SK-N-SH treated with all-trans-retinoic acid at 6 μM for 48 hours (cell line): ENCODE data around the gene NRXN3.

Experiments used
- ATAC-seq: fragments of 200-7000 bp; cut with Tn5 transposase; 3 replicates; pipeline ENCODE4 v1.9.1; 2020; ENCODE audit warnings: mild to moderate bottlenecking, moderate library complexity
- ARNTL ChIP-seq: fragments of 450-650 bp; formaldehyde crosslinking; IDR thresholded peaks from 2 replicates; pipeline ENCODE4 v1.5.0; 2020; ENCODE audit warnings: low read depth, mild to moderate bottlenecking, moderate library complexity, borderline replicate concordance
- BACH2 ChIP-seq: fragments of 250-450 bp; sonication (Bioruptor Pico); IDR thresholded peaks from 2 replicates; pipeline ENCODE4 v1.9.0; 2021; ENCODE audit warnings: mild to moderate bottlenecking, borderline replicate concordance
- CSDC2 ChIP-seq: fragments of 250-450 bp; sonication (Bioruptor Pico); IDR thresholded peaks from 2 replicates; pipeline ENCODE4 v1.5.0; 2020; ENCODE audit warnings: mild to moderate bottlenecking, moderate library complexity
- ESRRG ChIP-seq: fragments of 250-450 bp; sonication (Bioruptor Pico); IDR thresholded peaks from 2 replicates; pipeline ENCODE4 v1.6.1; 2021; ENCODE audit warnings: mild to moderate bottlenecking
- ISL1 ChIP-seq: fragments of 250-450 bp; sonication (Bioruptor Pico); IDR thresholded peaks from 2 replicates; pipeline ENCODE4 v2.1.2; 2022; ENCODE audit warnings: mild to moderate bottlenecking, moderate library complexity
- OSR1 ChIP-seq: fragments of 250-450 bp; sonication (Bioruptor Pico); IDR thresholded peaks from 2 replicates; pipeline ENCODE4 v1.8.0; 2022; ENCODE audit warnings: moderate library complexity, mild to moderate bottlenecking, inconsistent platforms
- PPARA ChIP-seq: fragments of 250-450 bp; sonication (Bioruptor Pico); IDR thresholded peaks from 2 replicates; pipeline ENCODE4 v1.5.0; 2020; ENCODE audit warnings: mild to moderate bottlenecking, borderline replicate concordance
- RARB ChIP-seq: fragments of 250-450 bp; sonication (Bioruptor Pico); IDR thresholded peaks from 2 replicates; pipeline ENCODE4 v1.8.0; 2021; ENCODE audit warnings: mild to moderate bottlenecking, moderate library complexity
- SNAI2 ChIP-seq: fragments of 250-450 bp; sonication (Bioruptor Pico); IDR thresholded peaks from 2 replicates; pipeline ENCODE4 v1.5.0; 2020; ENCODE audit warnings: mild to moderate bottlenecking, moderate library complexity
- TCF4 ChIP-seq: fragments of 250-450 bp; sonication (Bioruptor Pico); IDR thresholded peaks from 2 replicates; pipeline ENCODE4 v1.8.0; 2021; ENCODE audit warnings: mild to moderate bottlenecking, moderate library complexity, borderline replicate concordance
- TOX ChIP-seq: fragments of 250-450 bp; sonication (Bioruptor Pico); IDR thresholded peaks from 2 replicates; pipeline ENCODE4 v1.8.0; 2021; ENCODE audit warnings: mild to moderate bottlenecking, moderate library complexity, borderline replicate concordance
- ZC3H10 ChIP-seq: fragments of 250-450 bp; sonication (Bioruptor Pico); IDR thresholded peaks from 2 replicates; pipeline ENCODE4 v1.5.1; 2021; ENCODE audit warnings: mild to moderate bottlenecking, moderate library complexity
- ZFP3 ChIP-seq: fragments of 250-450 bp; sonication (Bioruptor Pico); IDR thresholded peaks from 2 replicates; pipeline ENCODE4 v1.5.0; 2020; ENCODE audit warnings: mild to moderate bottlenecking, moderate library complexity
- ZNF565 ChIP-seq: fragments of 450-650 bp; formaldehyde crosslinking; conservative IDR thresholded peaks from 2 replicates; pipeline ENCODE4 v1.5.0; 2020; ENCODE audit warnings: low read depth, mild to moderate bottlenecking, moderate library complexity
- ZNF70 ChIP-seq: fragments of 450-650 bp; formaldehyde crosslinking; IDR thresholded peaks from 2 replicates; pipeline ENCODE4 v1.5.0; 2020; ENCODE audit warnings: mild to moderate bottlenecking, moderate library complexity
- ZNF8 ChIP-seq: fragments of 450-650 bp; formaldehyde crosslinking; IDR thresholded peaks from 2 replicates; pipeline ENCODE4 v1.5.0; 2020; ENCODE audit warnings: mild to moderate bottlenecking, moderate library complexity
- TF ChIP-seq, protein P1 (sequence below): fragments of 250-450 bp; sonication (Bioruptor Pico); IDR thresholded peaks from 2 replicates; pipeline ENCODE4 v1.5.1; 2021; ENCODE audit warnings: mild to moderate bottlenecking, moderate library complexity
- TF ChIP-seq, protein P2 (sequence below): fragments of 250-450 bp; sonication (Bioruptor Pico); IDR thresholded peaks from 2 replicates; pipeline ENCODE4 v1.8.0; 2020; ENCODE audit warnings: mild to moderate bottlenecking, moderate library complexity, borderline replicate concordance
- TF ChIP-seq, protein P3 (sequence below): fragments of 250-450 bp; sonication (Bioruptor Pico); IDR thresholded peaks from 2 replicates; pipeline ENCODE4 v1.8.0; 2021; ENCODE audit warnings: low read depth, mild to moderate bottlenecking, moderate library complexity, borderline replicate concordance

Gene NRXN3

DNA sequence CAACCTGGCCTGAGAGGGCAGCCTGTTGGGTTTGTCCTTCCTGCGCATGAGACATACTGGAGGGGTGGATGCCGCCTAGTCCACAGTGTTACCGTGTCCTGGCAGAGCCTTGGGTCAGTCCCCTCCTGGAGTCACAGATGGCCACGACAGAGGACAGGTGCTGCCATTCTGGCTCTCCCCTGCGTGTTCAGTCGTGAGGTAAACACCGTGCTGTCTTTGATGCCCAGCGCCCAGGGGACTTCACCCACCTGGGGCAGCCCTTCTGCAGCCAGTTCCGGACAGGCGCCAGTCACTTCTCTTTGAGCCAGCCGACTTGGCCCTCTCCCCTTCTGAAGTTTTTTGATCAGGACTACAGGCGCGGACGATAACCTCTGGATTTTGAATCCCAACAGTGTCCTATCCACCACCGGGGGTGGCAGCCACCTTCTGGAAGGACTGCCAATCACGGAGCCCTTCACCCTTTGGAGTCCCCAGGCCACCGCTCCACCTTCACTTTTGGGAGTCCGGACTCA lies 1108.2 kb downstream of the NRXN3 start:
- ATAC-seq, result peak; percentile 9
- TF ChIP-seq ISL1 (CRISPR knock-in tag), result no peak
- TF ChIP-seq ZNF8 (CRISPR knock-in tag), result no peak
- TF ChIP-seq, protein P1, sequence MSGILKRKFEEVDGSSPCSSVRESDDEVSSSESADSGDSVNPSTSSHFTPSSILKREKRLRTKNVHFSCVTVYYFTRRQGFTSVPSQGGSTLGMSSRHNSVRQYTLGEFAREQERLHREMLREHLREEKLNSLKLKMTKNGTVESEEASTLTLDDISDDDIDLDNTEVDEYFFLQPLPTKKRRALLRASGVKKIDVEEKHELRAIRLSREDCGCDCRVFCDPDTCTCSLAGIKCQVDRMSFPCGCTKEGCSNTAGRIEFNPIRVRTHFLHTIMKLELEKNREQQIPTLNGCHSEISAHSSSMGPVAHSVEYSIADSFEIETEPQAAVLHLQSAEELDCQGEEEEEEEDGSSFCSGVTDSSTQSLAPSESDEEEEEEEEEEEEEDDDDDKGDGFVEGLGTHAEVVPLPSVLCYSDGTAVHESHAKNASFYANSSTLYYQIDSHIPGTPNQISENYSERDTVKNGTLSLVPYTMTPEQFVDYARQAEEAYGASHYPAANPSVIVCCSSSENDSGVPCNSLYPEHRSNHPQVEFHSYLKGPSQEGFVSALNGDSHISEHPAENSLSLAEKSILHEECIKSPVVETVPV (CRISPR knock-in tag), result no peak
- TF ChIP-seq OSR1 (CRISPR knock-in tag), result no peak
- no peak for TF ChIP-seq SNAI2 (CRISPR knock-in tag)

DNA sequence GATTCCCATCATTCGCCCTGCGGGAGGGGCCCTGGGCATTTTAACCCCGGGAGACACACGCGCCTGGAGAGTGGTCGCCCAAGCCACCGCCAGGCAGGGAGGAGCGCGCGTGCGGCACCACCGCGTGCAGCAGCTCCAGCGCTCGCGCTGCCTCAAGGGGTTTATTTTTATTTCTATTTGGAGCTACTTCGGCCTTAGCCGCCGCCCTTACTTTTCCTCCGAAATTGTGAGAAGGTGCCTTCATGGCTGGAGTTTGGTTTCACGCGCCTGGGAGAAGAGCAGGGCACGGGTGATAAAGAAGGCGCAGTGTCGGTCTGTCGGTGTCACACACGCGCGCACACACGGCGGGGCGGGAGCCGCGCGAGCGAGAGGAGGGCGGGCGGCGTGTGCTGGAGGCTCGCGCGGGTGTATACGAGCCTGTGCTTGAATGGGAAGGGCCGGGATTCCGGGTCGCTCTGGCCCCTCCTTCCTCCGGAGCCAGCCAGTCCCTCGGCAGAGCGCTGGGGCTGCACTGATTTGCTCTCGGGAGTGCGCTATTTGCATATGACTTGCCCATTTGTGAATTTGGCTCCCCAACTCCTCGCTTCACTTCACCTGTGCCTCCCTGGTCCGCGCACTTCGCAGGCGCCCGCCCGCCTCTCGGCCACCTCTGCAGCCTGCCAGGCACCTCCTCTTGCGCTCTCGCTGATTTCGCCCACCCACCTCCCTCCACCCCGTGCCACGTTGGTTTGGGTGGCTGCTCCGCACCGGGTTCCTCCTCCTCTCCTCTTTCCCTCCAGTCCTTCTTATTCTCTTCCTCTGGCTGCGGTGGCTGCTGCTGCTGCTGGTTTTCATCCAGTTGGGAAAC lies 1108.8 kb downstream of the NRXN3 start:
- ATAC-seq, result peak; percentile 99
- TF ChIP-seq PPARA (no peak), ZFP3 (CRISPR knock-in tag) (peak; percentile 100)
- TF ChIP-seq, all 23 proteins: peak for 1

DNA sequence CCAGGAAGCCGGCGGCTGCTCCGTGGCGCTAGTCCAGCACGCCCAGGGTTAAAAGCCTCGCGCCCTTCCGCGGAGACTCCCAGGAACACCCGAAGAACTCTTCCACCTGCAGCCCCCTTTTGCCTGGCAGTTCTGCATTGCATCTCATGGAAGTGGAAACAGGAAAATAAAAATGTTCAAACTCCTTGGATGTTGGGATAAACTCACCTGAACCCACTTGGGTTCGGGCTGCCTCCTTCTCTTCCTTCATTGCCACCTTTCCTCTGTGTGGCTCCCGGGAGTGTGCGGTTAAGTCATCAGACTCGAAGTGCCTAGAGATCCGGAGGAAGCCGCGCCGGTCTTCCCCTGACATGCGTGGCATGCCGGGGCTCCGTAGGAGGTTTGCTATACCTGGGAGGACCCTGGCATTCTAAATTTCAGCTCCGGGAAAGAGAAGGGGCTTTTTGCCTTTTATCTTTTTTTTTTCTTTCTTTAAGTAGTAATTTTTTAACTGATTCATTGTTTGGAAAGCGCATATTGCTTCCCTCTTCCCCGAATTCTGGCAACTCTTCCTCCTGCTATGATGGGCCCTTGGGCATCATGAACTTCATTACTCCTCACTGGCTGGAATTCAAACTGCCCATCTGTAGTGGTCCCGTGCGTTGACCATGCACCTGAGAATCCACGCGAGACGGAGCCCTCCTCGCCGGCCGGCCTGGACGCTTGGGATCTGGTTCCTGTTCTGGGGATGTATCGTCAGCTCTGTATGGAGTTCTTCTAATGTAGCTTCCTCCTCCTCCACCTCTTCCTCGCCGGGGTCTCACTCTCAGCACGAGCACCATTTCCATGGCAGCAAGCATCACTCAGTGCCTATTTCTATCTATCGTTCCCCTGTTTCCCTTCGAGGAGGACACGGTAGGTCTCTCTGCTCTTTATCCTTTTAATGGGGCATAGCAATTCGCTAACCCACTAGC lies 1109.7 kb downstream of the NRXN3 start:
- TF ChIP-seq, protein P1 (CRISPR knock-in tag), result no peak
- TF ChIP-seq, protein P2, sequence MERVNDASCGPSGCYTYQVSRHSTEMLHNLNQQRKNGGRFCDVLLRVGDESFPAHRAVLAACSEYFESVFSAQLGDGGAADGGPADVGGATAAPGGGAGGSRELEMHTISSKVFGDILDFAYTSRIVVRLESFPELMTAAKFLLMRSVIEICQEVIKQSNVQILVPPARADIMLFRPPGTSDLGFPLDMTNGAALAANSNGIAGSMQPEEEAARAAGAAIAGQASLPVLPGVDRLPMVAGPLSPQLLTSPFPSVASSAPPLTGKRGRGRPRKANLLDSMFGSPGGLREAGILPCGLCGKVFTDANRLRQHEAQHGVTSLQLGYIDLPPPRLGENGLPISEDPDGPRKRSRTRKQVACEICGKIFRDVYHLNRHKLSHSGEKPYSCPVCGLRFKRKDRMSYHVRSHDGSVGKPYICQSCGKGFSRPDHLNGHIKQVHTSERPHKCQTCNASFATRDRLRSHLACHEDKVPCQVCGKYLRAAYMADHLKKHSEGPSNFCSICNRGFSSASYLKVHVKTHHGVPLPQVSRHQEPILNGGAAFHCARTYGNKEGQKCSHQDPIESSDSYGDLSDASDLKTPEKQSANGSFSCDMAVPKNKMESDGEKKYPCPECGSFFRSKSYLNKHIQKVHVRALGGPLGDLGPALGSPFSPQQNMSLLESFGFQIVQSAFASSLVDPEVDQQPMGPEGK, result no peak
- no peak for TF ChIP-seq TOX
- TF ChIP-seq OSR1 (CRISPR knock-in tag), result no peak
- TF ChIP-seq CSDC2 (CRISPR knock-in tag), result no peak
- no peak for TF ChIP-seq BACH2
- TF ChIP-seq ZNF8 (CRISPR knock-in tag), result no peak
- no peak for TF ChIP-seq RARB (CRISPR knock-in tag)
- TF ChIP-seq ZFP3 (CRISPR knock-in tag), result no peak
- TF ChIP-seq, protein P3, sequence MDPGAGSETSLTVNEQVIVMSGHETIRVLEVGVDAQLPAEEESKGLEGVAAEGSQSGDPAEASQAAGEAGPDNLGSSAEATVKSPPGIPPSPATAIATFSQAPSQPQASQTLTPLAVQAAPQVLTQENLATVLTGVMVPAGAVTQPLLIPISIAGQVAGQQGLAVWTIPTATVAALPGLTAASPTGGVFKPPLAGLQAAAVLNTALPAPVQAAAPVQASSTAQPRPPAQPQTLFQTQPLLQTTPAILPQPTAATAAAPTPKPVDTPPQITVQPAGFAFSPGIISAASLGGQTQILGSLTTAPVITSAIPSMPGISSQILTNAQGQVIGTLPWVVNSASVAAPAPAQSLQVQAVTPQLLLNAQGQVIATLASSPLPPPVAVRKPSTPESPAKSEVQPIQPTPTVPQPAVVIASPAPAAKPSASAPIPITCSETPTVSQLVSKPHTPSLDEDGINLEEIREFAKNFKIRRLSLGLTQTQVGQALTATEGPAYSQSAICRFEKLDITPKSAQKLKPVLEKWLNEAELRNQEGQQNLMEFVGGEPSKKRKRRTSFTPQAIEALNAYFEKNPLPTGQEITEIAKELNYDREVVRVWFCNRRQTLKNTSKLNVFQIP, result no peak
- no peak for TF ChIP-seq ESRRG (CRISPR knock-in tag)
- TF ChIP-seq TCF4 (CRISPR knock-in tag), result no peak
- no peak for TF ChIP-seq ZNF565
- no peak for TF ChIP-seq ZC3H10
- no peak for TF ChIP-seq PPARA
- TF ChIP-seq ARNTL (CRISPR knock-in tag), result no peak
- no peak for TF ChIP-seq ZNF70 (CRISPR knock-in tag)
- peak; percentile 19 for ATAC-seq
